Fibroblast of lung (primary cell): Measurements from ENCODE around the gene TUBGCP5. TPM values are rescaled to one million over a fixed set of nuclear protein-coding genes. Genes with fewer than 3 reads are reported as not detected.

Source experiments
- DNase-seq, 2 donors: peaks; one replicate each; pipeline versions ENCODE4 v3.0.0 to v3.0.0-alpha.2; 2010; ENCODE audit warnings: low read depth in 2 of 2
- H2AFZ ChIP-seq: 2 replicates; pipeline ENCODE4 v1.5.1; 2012; ENCODE audit warnings: low read length, control low read depth, inconsistent platforms
- H3K27ac ChIP-seq: 2 replicates; pipeline ENCODE4 v1.5.1; 2011; ENCODE audit warnings: low read length, control low read depth; ENCODE audit not compliant: insufficient read depth
- H3K27me3 ChIP-seq: 2 replicates; pipeline ENCODE4 v1.5.1; 2011; ENCODE audit warnings: mild to moderate bottlenecking, low read length; ENCODE audit not compliant: control insufficient read depth, insufficient read depth
- H3K36me3 ChIP-seq: 2 replicates; pipeline ENCODE4 v1.5.1; 2011; ENCODE audit warnings: low read length; ENCODE audit not compliant: control insufficient read depth, insufficient read depth
- H3K4me1 ChIP-seq: 2 replicates; pipeline ENCODE4 v1.5.1; 2011; ENCODE audit warnings: low read length; ENCODE audit not compliant: control insufficient read depth, insufficient read depth; ENCODE audit errors: extremely low read depth
- H3K4me2 ChIP-seq: 2 replicates; pipeline ENCODE4 v1.5.1; 2011; ENCODE audit warnings: low read length, control low read depth; ENCODE audit not compliant: insufficient read depth; ENCODE audit errors: extremely low read depth
- H3K4me3 ChIP-seq, 4 experiments: fragments of 200-600 bp in 1 of 4; sonication (generic) in 1 of 4; replicated peaks in 1 of 4; 2 replicates each; pipeline ENCODE4 v1.5.1; 2011 to 2016; ENCODE audit warnings: low read length in 4 of 4, low read depth in 3 of 4, mild to moderate bottlenecking in 3 of 4, control low read depth in 2 of 4, inconsistent platforms in 1 of 4, mixed read lengths in 1 of 4; ENCODE audit not compliant: insufficient read depth in 1 of 4; ENCODE audit errors: control extremely low read depth in 1 of 4
- H3K79me2 ChIP-seq: 2 replicates; pipeline ENCODE4 v1.5.1; 2012; ENCODE audit warnings: mild to moderate bottlenecking, low read length, inconsistent platforms; ENCODE audit not compliant: control insufficient read depth, insufficient read depth
- H3K9ac ChIP-seq: 2 replicates; pipeline ENCODE4 v1.5.1; 2011; ENCODE audit warnings: mild to moderate bottlenecking, low read length, control low read depth; ENCODE audit not compliant: insufficient read depth
- H3K9me3 ChIP-seq: 2 replicates; pipeline ENCODE4 v1.5.1; 2012; ENCODE audit warnings: low read depth, low read length; ENCODE audit not compliant: control insufficient read depth, insufficient read depth
- H4K20me1 ChIP-seq: 2 replicates; pipeline ENCODE4 v1.5.1; 2011; ENCODE audit warnings: low read length; ENCODE audit not compliant: control insufficient read depth, insufficient read depth; ENCODE audit errors: extremely low read depth
- EZH2 ChIP-seq: IDR thresholded peaks from 2 replicates; pipeline ENCODE4 v1.5.1; 2012; ENCODE audit warnings: low read length, control low read depth, mild to moderate bottlenecking; ENCODE audit errors: missing control alignments
- polyA plus RNA-seq, 2 donors: library from polyadenylated mRNA; depleted of rRNA in 1 of 2; stranded (reverse) in 1 of 2; unstranded in 1 of 2; fragments of >200 nt; gene quantifications; 2 replicates each; pipeline ENCODE4 v1.2.1, GENCODE V29; 2011 to 2012; ENCODE audit warnings: missing spikeins in 1 of 2
- total RNA-seq: library from RNA; depleted of rRNA; stranded (reverse); fragments of >200 nt; gene quantifications from 2 replicates; pipeline ENCODE4 v1.2.1, GENCODE V29; 2014
- TF ChIP-seq, protein P1 (sequence below), 2 donors: IDR thresholded peaks in 1 of 2; conservative IDR thresholded peaks in 1 of 2; 1 replicate in 1 of 2; 2 replicates in 1 of 2; pipeline ENCODE4 v1.5.1; 2011 to 2012; ENCODE audit warnings: low read length in 2 of 2, control low read depth in 1 of 2, inconsistent platforms in 1 of 2, low read depth in 1 of 2, mild to moderate bottlenecking in 1 of 2

Gene TUBGCP5
- total and polyA plus RNA-seq, 2 donors (not counting 1 experiment from before 2014, with no cell fraction given): 17.0 to 22.0 TPM

DNA sequence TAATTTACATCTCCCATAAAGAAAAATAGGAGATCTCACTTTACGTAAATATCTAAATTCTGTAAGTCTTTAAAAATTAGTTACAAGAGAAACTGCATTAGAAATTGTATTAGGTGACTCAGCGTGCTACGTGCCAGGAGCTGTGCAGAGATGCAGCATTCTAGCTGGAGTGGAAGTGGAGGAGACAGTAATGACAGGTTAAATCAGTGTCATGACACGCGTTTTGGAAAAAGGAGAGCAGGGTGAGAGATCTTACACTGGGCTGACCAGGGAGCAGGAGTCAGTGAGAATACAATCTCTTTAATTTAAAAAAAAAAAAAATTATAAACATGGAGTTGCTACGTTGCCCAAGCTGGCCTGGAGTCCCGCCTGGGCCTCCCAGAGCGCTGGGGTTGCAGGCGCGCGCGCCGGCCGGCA lies 635 bp downstream of the TUBGCP5 start:
- H3K4me1 ChIP-seq: no peaks in the 10 kb centered on the region
- peak overlapping the region; percentile 93 for H3K9ac ChIP-seq
- no peaks in the 10 kb centered on the region for H4K20me1 ChIP-seq
- H3K4me3 ChIP-seq: peak overlapping the region; percentile 75 to 86 (median 78)
- TF ChIP-seq, protein P1, sequence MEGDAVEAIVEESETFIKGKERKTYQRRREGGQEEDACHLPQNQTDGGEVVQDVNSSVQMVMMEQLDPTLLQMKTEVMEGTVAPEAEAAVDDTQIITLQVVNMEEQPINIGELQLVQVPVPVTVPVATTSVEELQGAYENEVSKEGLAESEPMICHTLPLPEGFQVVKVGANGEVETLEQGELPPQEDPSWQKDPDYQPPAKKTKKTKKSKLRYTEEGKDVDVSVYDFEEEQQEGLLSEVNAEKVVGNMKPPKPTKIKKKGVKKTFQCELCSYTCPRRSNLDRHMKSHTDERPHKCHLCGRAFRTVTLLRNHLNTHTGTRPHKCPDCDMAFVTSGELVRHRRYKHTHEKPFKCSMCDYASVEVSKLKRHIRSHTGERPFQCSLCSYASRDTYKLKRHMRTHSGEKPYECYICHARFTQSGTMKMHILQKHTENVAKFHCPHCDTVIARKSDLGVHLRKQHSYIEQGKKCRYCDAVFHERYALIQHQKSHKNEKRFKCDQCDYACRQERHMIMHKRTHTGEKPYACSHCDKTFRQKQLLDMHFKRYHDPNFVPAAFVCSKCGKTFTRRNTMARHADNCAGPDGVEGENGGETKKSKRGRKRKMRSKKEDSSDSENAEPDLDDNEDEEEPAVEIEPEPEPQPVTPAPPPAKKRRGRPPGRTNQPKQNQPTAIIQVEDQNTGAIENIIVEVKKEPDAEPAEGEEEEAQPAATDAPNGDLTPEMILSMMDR (conservative IDR thresholded peaks at IDR 0.05 in 1 of 2, IDR thresholded peaks at IDR 0.05 in 1 of 2; ENCODE audit: low read depth in 1 of 2, low read length in 2 of 2): no peak
- no peak for TF ChIP-seq EZH2
- peaks cover 8% of the 10 kb centered on the region for H3K79me2 ChIP-seq
- H3K4me2 ChIP-seq: peak overlapping the region; percentile 95
- H3K27me3 ChIP-seq: no peaks in the 10 kb centered on the region
- no peaks in the 10 kb centered on the region for H3K36me3 ChIP-seq
- H3K27ac ChIP-seq: peak overlapping the region; percentile 83
- H2AFZ ChIP-seq: peak overlapping the region; percentile 93
- H3K9me3 ChIP-seq: no peaks in the 10 kb centered on the region
- peak; percentile 54 to 60 for DNase-seq

DNA sequence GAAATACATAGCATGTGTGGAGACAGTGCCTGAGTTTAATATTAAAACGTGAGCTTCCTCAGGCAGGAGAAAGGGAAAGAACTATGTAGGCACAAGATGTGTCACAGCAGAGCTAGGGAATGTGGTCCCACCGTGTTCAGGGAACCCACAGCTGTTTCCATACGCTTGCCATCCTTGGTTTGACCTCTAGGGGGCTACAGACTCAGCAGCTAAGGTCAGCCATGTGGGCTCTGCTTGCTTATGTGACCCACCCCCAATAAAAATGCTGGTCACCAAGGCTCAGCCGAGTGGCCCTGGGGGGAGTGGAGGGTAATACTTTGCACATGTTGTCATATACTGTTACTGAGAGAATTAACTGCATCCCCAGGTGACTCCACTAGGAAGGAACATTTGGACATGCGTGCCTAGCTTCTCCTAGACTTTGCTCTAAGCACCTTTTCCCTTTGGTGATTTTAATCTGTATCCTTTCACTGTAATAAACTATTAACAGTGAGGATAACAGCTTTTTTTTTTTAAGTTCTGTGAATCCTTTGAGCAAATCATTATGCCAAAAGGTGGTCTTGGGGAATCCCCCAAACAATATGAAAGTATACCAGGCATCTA lies 3.3 kb downstream of the TUBGCP5 start:
- Histone ChIP-seq H3K4me1 (no peaks in the 10 kb centered on the region), H3K79me2 (peaks cover 8% of the 10 kb centered on the region), H3K4me3 (no peak overlapping the region), H3K9me3 (no peaks in the 10 kb centered on the region), H4K20me1 (no peaks in the 10 kb centered on the region), H3K36me3 (no peaks in the 10 kb centered on the region), H3K4me2 (no peak overlapping the region), H3K9ac (no peak overlapping the region), H3K27me3 (no peaks in the 10 kb centered on the region), H2AFZ (no peak overlapping the region), H3K27ac (no peak overlapping the region)
- peak; percentile 38 to 48 for DNase-seq
- no peak for TF ChIP-seq EZH2
- TF ChIP-seq, protein P1 (conservative IDR thresholded peaks at IDR 0.05 in 1 of 2, IDR thresholded peaks at IDR 0.05 in 1 of 2; ENCODE audit: low read depth in 1 of 2, low read length in 2 of 2): peak; percentile 76 to 83

DNA sequence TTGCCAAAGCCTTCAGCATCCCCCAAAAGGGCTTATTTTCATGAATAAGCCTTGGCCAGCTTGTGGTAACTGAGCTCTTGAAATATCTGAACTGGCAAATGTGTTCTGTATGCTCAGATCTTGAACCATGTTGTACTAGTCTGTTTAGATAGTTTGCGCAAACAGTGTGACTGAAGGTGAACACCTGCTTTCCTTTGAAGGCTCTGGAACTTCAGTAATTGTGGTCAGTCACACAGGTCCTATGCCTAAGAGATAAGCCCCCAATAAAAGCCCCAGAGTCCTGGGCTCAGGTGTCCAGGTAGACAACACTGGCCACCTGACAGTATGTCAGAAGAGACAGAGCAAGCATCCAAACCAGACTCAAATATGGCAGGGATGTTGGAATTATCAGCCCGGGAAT lies 5.4 kb downstream of the TUBGCP5 start:
- no peaks in the 10 kb centered on the region for H3K9me3 ChIP-seq
- peaks cover 8% of the 10 kb centered on the region for H3K79me2 ChIP-seq
- no peaks in the 10 kb centered on the region for H3K4me1 ChIP-seq
- H3K9ac ChIP-seq: no peak overlapping the region
- no peak overlapping the region for H3K4me3 ChIP-seq
- H4K20me1 ChIP-seq: no peaks in the 10 kb centered on the region
- DNase-seq: no peak
- H2AFZ ChIP-seq: no peak overlapping the region
- H3K36me3 ChIP-seq: no peaks in the 10 kb centered on the region
- no peak overlapping the region for H3K4me2 ChIP-seq
- no peak for TF ChIP-seq EZH2
- TF ChIP-seq, protein P1 (conservative IDR thresholded peaks at IDR 0.05 in 1 of 2, IDR thresholded peaks at IDR 0.05 in 1 of 2; ENCODE audit: low read depth in 1 of 2, low read length in 2 of 2): no peak
- H3K27ac ChIP-seq: no peak overlapping the region
- no peaks in the 10 kb centered on the region for H3K27me3 ChIP-seq
